CD14-positive monocyte (primary cell): ENCODE results near the gene LIPG. TPM values are rescaled to one million over a fixed set of nuclear protein-coding genes. Genes with fewer than 3 reads are reported as not detected.

Experiments used
- DNase-seq, 3 donors: peaks; one replicate each; pipeline ENCODE4 v3.0.0-alpha.2; 2011 to 2022
- H2AFZ ChIP-seq: 2 replicates; pipeline ENCODE4 v1.6.0; 2012; ENCODE audit warnings: mild to moderate bottlenecking, low read depth, low read length, inconsistent platforms; ENCODE audit not compliant: insufficient read depth, poor library complexity, severe bottlenecking
- H3K27ac ChIP-seq, 2 donors: 1 replicate in 1 of 2; 2 replicates in 1 of 2; pipeline ENCODE4 v1.5.1; 2012 to 2013; ENCODE audit warnings: low read length in 2 of 2, control low read depth in 1 of 2, inconsistent platforms in 1 of 2, low read depth in 1 of 2, mild to moderate bottlenecking in 1 of 2
- H3K27me3 ChIP-seq, 2 donors: one replicate each; pipeline versions ENCODE4 v1.6.0 to v1.6.1; 2011 to 2013; ENCODE audit warnings: low read length in 2 of 2; ENCODE audit not compliant: control insufficient read depth in 2 of 2, insufficient read depth in 2 of 2
- H3K36me3 ChIP-seq, 2 donors: replicated peaks in 1 of 2; 1 replicate in 1 of 2; 2 replicates in 1 of 2; pipeline versions ENCODE4 v1.5.1 to v1.6.1; 2012 to 2013; ENCODE audit warnings: low read length in 2 of 2, control low read depth in 1 of 2, inconsistent platforms in 1 of 2, mild to moderate bottlenecking in 1 of 2; ENCODE audit not compliant: insufficient read depth in 2 of 2, control insufficient read depth in 1 of 2
- H3K4me1 ChIP-seq, 2 donors: 1 replicate in 1 of 2; 2 replicates in 1 of 2; pipeline versions ENCODE4 v1.5.1 to v1.6.1; 2012 to 2013; ENCODE audit warnings: low read length in 2 of 2, control low read depth in 1 of 2, inconsistent platforms in 1 of 2, mild to moderate bottlenecking in 1 of 2, moderate library complexity in 1 of 2; ENCODE audit not compliant: insufficient read depth in 2 of 2, control insufficient read depth in 1 of 2
- H3K4me2 ChIP-seq: replicated peaks from 2 replicates; pipeline ENCODE3; 2012; ENCODE audit warnings: low read length, moderate library complexity, mild to moderate bottlenecking; ENCODE audit not compliant: poor library complexity, severe bottlenecking; ENCODE audit errors: extremely low read depth
- H3K4me3 ChIP-seq, 3 experiments: fragments of 200-600 bp in 1 of 3; sonication (generic) in 1 of 3; replicated peaks in 1 of 3; 1 replicate in 2 of 3; 2 replicates in 1 of 3; pipeline ENCODE4 v1.5.1; 2011 to 2013; ENCODE audit warnings: low read length in 3 of 3, mild to moderate bottlenecking in 3 of 3, control low read depth in 2 of 3, low read depth in 2 of 3, inconsistent platforms in 1 of 3, moderate library complexity in 1 of 3
- H3K79me2 ChIP-seq: 2 replicates; pipeline ENCODE4 v1.6.0; 2012; ENCODE audit warnings: mild to moderate bottlenecking, control low read depth, inconsistent platforms, low read length, moderate library complexity; ENCODE audit not compliant: insufficient read depth
- H3K9ac ChIP-seq: 2 replicates; pipeline ENCODE4 v1.6.0; 2017; ENCODE audit warnings: low read length, mild to moderate bottlenecking; ENCODE audit not compliant: insufficient read depth, poor library complexity, severe bottlenecking
- H3K9me3 ChIP-seq, 2 donors: replicated peaks in 1 of 2; 1 replicate in 1 of 2; 2 replicates in 1 of 2; pipeline versions ENCODE4 v1.5.1 to v1.6.1; 2012 to 2013; ENCODE audit warnings: low read length in 2 of 2, control low read depth in 1 of 2; ENCODE audit not compliant: control insufficient read depth in 1 of 2, insufficient read depth in 1 of 2
- H4K20me1 ChIP-seq: 2 replicates; pipeline ENCODE4 v1.6.0; 2012; ENCODE audit warnings: mild to moderate bottlenecking, low read length, control low read depth, moderate library complexity; ENCODE audit not compliant: insufficient read depth
- H3K27ac Mint-ChIP-seq, 7 donors: one replicate each; pipeline ENCODE4 v1.8.0; 2020; ENCODE audit warnings: mild to moderate bottlenecking in 7 of 7, mixed read lengths in 7 of 7, moderate library complexity in 6 of 7, inconsistent platforms in 2 of 7
- H3K27me3 Mint-ChIP-seq, 3 donors: one replicate each; pipeline ENCODE4 v1.8.0; 2021 to 2022; ENCODE audit warnings: low read depth in 3 of 3, mild to moderate bottlenecking in 3 of 3, mixed read lengths in 3 of 3, moderate library complexity in 3 of 3, inconsistent platforms in 1 of 3
- H3K36me3 Mint-ChIP-seq, 2 donors: one replicate each; pipeline ENCODE4 v1.8.0; 2020; ENCODE audit warnings: mixed read lengths in 2 of 2, inconsistent platforms in 1 of 2, mild to moderate bottlenecking in 1 of 2
- H3K4me1 Mint-ChIP-seq: one replicate; pipeline ENCODE4 v1.8.0; 2020; ENCODE audit warnings: mild to moderate bottlenecking, mixed read lengths
- H3K4me3 Mint-ChIP-seq, 2 donors: one replicate each; pipeline ENCODE4 v1.8.0; 2020; ENCODE audit warnings: mild to moderate bottlenecking in 2 of 2, mixed read lengths in 2 of 2, moderate library complexity in 1 of 2
- H3K9me3 Mint-ChIP-seq, 7 donors: one replicate each; pipeline ENCODE4 v1.8.0; 2020 to 2022; ENCODE audit warnings: mixed read lengths in 7 of 7, mild to moderate bottlenecking in 6 of 7, moderate library complexity in 6 of 7, inconsistent platforms in 2 of 7
- CTCF ChIP-seq: fragments of 200-600 bp; IDR thresholded peaks from one replicate; pipeline ENCODE4 v1.8.0; 2022; ENCODE audit warnings: antibody characterized with exemption, mild to moderate bottlenecking
- WGBS: methylation state at CpG from one replicate; pipeline ENCODE4 v1.1.5; 2013; ENCODE audit warnings: missing lambda C conversion rate; ENCODE audit not compliant: insufficient coverage; 5-methylcytosine and 5-hydroxymethylcytosine counted together
- intact Hi-C, 2 donors: fragments of 100-400 bp; cut with micrococcal nuclease; formaldehyde crosslinking; loops; one replicate each; pipeline versions ENCODE4 v1.15.0 to v1.15.1; 2023
- polyA plus RNA-seq, 3 donors: library from polyadenylated mRNA; depleted of rRNA in 1 of 3; unstranded in 2 of 3; stranded (reverse) in 1 of 3; fragments of 300-500 nt in 2 of 3; fragments of >200 nt in 1 of 3; fragmentation: Illumina TruSeq in 2 of 3; gene quantifications; 1 replicate in 2 of 3; 2 replicates in 1 of 3; pipeline ENCODE4 v1.2.3, GENCODE V29; 2012 to 2021

LIPG gene
- polyA plus RNA-seq, 3 donors = not detected

DNA sequence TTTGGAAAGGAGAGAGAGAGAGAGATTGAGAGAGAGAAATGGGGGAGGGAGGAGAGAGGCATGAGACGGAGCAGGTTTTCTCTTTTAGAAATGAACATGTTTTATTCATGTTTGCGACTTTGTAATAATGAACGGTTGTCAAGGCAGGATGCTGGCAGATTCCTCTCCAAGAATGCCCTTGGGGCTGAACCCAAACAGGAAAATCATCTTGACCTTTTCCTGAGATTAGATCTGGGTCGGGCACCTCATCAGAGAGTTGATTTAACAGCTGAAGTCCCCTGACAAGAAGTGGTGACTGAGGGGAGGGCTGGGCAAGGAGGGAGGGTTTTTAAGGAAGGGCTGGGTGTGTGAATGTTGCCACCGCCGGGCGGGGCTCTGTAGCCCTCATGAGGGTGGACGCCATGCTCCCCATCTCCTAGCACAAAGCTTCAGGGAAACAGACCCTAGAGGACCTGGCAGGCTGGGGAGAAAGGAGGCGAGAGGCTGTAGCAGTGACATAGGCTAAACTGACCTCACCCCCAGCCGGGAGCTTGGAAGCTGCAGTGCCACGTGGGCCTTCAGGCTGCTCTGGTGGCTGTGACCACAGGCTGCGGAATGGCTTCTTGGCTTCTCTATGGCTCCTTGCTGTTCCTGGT, 60.0 kb downstream of the LIPG start:
- no peaks in the 10 kb centered on the region for H3K4me1 ChIP-seq
- intact Hi-C loops = no loop called here
- H3K27me3 ChIP-seq = peaks cover 0 to 11% of the 10 kb centered on the region in 2 donors
- DNase-seq = no peak
- Mint-ChIP-seq H3K27me3 (peaks cover 6 to 24% (median 17%) of the 10 kb centered on the region in 3 donors), H3K9me3 (peaks cover 0 to 3% (median 0%) of the 10 kb centered on the region in 7 donors), H3K36me3 (no peaks in the 10 kb centered on the region), H3K4me3 (no peak overlapping the region), H3K4me1 (peaks cover under 1% of the 10 kb centered on the region), H3K27ac (no peak overlapping the region)
- no peak overlapping the region for H3K4me2 ChIP-seq
- no peaks in the 10 kb centered on the region for H3K9me3 ChIP-seq
- H3K4me3 ChIP-seq = no peak overlapping the region
- H3K27ac ChIP-seq = no peak overlapping the region
- H3K9ac ChIP-seq = no peak overlapping the region
- no peaks in the 10 kb centered on the region for H4K20me1 ChIP-seq
- H3K79me2 ChIP-seq = no peaks in the 10 kb centered on the region
- 70% methylated on average over 4 of the region's 12 CpGs for WGBS
- H3K36me3 ChIP-seq = no peaks in the 10 kb centered on the region
- no peak for TF ChIP-seq CTCF
- H2AFZ ChIP-seq = no peak overlapping the region

GRCh38 chr18:49623571-49623970, 61.7 kb downstream of the LIPG start:
- H3K4me1 ChIP-seq = no peaks in the 10 kb centered on the region
- no peak overlapping the region for H3K4me3 ChIP-seq
- Mint-ChIP-seq H3K9me3 (peaks cover 0 to 3% (median 0%) of the 10 kb centered on the region in 7 donors), H3K27ac (no peak overlapping the region), H3K27me3 (peaks cover 6 to 24% (median 17%) of the 10 kb centered on the region in 3 donors), H3K4me3 (no peak overlapping the region), H3K4me1 (peaks cover 6% of the 10 kb centered on the region), H3K36me3 (no peaks in the 10 kb centered on the region)
- no peak overlapping the region for H3K27ac ChIP-seq
- TF ChIP-seq CTCF = no peak
- intact Hi-C loops = no loop called here
- 89% methylated on average over 3 of the region's 6 CpGs for WGBS
- H3K9me3 ChIP-seq = no peaks in the 10 kb centered on the region
- peaks cover 0 to 11% of the 10 kb centered on the region in 2 donors for H3K27me3 ChIP-seq
- H3K79me2 ChIP-seq = no peaks in the 10 kb centered on the region
- no peak overlapping the region for H3K4me2 ChIP-seq
- H3K9ac ChIP-seq = no peak overlapping the region
- H4K20me1 ChIP-seq = no peaks in the 10 kb centered on the region
- no peak overlapping the region for H2AFZ ChIP-seq
- no peak for DNase-seq
- H3K36me3 ChIP-seq = no peaks in the 10 kb centered on the region
